Caki2 (cell line): ENCODE data around the gene RAD9A. TPM values are rescaled to one million over a fixed set of nuclear protein-coding genes. Genes with fewer than 3 reads are reported as not detected.
A peak's percentile ranks its signal among the peaks of the same experiment; 100 is the strongest.
"Not testable (repeated sequence)": the region's sequence is repeated elsewhere in the genome, so short reads cannot be mapped to it uniquely, and the experiment has no call there.

Experiments used
- DNase-seq: peaks from one replicate; pipeline ENCODE4 v3.0.0-alpha.2; 2015; ENCODE audit warnings: low read depth
- in situ Hi-C: cut with HindIII; loops from 2 replicates; pipeline ENCODE4 v1.10.0; 2016; ENCODE audit warnings: low sequenced_read_pairs, low pct_unique_long_range_greater_than_20kb, mixed read lengths
- total RNA-seq: library from RNA; depleted of rRNA; stranded (reverse); fragments of >200 nt; shearing (Covaris generic); gene quantifications from 2 replicates; pipeline ENCODE4 v1.2.3, GENCODE V29; 2014; ENCODE audit warnings: low replicate concordance

RAD9A gene
- total RNA-seq, 1 experiment from 2014 or later, result 24.4 TPM

DNA sequence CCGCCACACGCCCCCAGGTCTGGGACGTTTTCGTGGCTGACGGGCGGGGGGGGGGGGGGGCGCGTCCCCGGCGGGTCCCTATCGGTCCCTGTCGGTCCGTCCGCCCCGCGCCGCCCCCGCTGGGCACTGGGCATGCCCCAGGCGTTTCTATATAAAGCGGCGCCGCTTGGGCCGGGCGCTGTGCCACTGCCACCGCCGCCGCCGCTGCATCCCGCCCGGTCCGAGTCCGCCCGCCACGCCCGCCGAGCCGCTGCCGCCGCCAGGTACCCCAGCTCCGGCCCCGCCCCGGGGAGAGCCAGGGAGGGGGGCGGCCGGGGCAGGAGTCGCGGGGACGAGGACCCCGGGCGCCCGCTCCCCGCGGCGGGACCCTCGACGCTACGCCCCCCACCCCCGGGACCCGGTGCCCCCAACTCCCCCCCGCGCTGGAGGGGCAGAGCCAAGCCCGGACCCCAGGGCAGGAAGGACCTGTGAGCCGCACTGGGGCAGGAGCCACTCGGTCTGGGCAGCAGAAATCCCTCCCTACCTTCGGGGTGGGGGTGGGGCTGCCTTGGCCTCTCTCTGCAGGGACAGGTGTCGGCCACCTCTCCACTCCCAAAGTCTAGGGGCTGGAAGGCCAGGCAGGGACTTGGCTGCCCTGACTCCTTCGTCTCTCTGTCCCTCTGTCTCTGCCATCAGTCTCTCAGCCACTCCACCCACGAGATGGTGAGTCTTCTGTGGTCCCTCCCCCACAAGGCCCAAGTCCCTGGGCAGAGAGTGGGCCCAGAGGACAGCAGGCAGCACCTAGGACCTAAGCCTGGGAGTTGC is 23.9 kb downstream of the RAD9A start, which contains the start of gene CARNS1:
CARNS1 (plus strand) TSS at position 178 of the 804 bp plus-strand sequence; CDS start at position 700, 522 bp downstream.
- in situ Hi-C loops, result no loop called here
- no peak for DNase-seq

DNA sequence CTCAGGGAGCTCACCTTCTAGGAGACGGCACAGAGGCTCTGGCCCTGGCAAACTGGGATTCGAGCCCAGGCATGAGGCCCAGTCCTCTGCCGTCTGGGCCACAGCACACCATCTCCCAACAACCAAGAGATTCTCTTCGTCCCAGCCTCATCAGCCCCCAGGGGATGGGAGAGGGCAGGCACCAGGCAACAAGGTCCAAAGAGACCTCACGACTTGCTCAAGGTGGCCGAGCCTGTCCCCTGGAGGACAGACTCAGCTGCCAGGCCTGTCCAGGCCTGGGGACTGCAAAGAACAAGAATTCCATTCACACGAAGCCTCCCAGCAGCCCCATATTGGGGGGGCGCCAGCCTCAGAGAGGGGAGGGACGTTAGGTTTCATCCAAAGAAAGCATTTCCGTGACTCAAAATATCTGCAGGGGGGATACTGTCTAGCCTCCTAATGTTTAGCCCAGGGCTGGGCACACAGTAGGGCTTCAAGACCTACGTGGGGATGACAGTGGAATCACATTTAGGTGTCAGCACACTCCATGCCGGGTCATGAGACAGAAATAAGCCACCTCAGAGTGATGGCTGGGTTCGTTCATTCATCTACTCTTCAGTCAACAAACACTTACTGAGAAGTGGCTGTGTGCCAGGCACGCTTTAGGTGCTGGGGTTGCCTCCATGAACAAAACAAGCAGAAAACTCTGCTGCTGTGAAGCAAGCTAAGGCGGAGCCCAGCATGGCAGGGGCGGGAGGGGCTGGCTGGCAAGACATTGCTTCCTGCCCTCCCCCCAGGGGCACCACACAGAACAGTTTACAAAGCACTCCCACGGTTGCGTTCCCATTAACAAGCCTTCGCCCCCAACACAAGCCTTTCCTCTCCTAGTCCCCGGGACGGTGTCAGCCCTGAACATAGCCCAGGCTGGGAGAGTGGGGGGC is 24.9 kb downstream of the RAD9A start:
- in situ Hi-C loops, result no loop called here
- DNase-seq, result peak; percentile 30

DNA sequence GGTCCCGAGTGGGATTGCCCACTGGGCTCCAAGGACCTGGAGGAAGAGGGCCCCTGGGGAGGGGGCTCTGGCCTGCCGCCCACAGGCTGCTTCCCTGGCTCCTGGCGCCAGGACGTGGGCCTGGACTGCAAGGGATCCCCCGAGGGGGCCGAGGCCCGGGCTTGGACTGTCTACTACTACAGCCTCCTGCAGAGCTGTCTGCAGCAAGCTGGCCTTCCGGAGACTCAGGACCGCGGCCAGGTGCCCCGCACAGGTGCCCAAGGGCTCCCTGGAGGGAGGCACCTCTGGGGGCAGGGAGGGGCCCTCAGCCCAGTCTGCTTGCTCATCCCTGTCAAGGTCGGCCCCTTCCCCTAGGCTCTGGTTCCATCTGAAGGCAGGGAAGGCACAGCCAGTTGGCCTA is 25.6 kb downstream of the RAD9A start:
- in situ Hi-C loops, result no loop called here
- no peak for DNase-seq

DNA sequence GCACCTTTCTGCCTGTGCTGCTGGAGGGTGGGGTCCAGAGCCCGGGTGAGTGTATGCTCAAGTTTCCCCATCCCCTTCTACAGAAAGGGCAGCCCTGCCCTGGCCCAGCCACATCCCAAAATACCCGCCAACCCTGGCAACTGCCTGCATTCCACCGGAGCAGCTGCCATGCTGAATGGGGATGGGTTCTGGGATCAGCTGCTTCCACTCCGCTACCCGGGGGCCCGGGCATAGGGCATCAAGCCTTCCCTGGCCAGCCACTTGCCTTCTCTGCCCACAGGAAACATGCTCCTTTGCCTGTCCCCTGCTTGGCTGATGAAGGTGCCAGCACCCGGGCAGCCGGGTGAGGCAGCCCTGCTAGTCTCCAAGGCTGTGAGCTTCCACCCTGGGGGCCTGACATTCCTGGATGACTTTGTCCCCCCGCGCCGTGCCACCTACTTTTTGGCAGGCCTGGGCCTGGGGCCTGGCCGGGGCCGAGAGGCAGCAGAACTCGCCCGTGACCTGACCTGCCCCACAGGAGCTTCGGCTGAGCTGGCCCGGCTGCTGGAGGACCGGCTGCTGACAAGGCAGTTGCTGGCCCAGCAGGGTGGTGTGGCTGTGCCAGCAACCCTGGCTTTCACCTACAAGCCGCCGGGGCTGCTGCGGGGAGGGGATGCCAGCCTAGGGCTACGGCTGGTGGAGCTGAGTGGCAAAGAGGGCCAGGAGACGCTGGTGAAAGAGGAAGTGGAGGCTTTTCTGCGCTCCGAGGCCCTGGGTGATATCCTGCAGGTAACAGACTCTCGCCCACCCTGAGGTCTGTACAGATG is 26.9 kb downstream of the RAD9A start:
- in situ Hi-C loops, result no loop called here

DNA sequence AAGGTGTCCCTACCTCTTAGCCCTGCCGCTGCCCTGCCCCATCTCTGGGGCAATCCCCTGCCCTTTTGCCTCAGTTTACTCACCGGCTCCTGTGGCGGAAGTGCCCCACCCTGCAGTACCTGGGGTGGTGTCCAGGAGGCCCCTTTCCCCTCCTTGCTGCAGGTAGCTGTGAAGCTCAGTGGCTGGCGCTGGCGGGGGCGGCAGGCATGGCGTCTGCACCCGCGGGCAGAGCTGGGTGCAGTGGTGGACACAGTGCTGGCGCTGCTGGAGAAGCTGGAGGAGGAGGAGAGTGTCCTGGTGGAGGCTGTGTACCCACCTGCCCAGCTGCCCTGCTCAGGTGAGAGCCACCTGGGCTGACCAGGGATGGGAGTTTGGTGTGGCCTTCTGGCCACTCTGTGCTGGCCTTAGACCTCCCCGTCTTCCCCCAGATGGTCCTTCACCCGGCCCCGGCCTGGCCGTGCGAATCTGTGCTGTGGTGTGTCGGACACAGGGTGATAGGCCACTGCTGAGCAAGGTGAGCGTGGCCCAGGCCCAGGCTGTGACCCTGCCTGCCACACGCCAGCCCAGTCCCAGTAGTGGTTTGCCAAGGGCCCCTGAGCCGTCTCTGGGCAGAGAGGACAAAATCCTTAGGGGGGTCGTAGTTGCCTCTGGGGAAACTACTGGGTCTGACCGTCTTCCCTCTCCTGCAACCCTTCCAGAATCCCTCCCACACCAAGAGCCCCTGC is 27.7 kb downstream of the RAD9A start:
- DNase-seq, result no peak
- in situ Hi-C loops, result no loop called here

More for the DNA sequence above, 26.9 kb downstream of the RAD9A start:
- no peak for DNase-seq

DNA sequence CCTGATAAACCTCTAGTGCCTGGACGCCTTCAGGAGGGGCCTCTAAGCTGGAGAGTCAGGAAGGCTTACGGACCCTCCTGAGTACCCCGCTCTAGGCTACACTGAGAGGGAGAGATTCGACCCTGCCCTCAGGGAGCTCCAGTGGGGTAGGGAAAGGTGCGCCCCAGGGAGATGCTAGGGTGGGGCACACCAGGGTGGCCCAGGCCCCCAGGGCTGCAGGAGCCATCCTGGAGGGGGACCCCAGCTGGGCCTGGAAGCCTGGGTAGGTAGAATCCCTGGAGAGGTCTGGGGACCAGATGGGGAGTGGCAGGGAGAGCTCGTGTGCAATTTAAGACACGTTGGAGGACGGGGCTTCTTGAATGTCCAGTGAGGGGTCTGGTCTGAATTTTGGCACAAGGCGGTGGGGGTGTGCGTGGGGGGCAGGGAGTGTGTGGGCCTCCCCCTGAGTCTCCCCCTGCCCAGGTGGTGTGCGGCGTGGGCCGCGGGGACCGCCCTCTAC is 28.4 kb downstream of the RAD9A start:
- in situ Hi-C loops, result no loop called here
- DNase-seq, result no peak

DNA sequence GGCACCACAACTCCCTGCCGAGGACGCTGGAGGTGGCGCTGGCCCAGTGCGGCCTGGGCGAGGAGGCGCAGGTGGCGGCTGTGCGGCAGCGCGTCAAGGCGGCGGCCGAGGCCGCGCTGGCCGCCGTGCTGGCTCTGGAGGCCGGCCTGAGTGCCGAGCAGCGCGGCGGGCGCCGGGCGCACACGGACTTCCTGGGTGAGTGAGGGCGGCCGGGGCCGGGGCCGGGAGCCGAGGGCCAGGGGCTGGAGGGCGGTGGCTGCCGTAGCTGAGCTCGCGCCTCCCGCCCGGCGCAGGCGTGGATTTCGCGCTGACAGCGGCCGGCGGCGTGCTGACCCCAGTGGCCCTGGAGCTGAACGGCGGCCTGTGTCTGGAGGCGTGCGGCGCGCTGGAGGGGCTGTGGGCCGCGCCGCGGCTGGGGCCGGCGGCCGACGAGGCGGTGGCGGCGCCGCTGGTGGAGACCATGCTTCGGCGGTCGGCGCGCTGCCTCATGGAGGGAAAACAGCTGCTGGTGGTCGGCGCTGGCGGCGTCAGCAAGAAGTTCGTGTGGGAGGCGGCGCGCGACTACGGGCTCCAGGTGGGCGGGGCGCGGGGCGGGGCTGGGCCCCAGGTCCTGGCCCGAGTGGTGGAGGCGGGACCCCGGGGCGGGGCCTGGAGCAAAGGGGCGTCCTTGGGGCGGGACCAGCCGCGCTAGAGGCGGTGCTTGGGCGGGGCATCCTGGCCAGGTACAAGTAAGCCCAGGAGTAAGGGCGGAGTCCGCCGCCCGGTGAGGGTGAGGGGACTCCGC is 29.1 kb downstream of the RAD9A start:
- in situ Hi-C loops, result no loop called here
- DNase-seq, result peak; percentile 79

DNA sequence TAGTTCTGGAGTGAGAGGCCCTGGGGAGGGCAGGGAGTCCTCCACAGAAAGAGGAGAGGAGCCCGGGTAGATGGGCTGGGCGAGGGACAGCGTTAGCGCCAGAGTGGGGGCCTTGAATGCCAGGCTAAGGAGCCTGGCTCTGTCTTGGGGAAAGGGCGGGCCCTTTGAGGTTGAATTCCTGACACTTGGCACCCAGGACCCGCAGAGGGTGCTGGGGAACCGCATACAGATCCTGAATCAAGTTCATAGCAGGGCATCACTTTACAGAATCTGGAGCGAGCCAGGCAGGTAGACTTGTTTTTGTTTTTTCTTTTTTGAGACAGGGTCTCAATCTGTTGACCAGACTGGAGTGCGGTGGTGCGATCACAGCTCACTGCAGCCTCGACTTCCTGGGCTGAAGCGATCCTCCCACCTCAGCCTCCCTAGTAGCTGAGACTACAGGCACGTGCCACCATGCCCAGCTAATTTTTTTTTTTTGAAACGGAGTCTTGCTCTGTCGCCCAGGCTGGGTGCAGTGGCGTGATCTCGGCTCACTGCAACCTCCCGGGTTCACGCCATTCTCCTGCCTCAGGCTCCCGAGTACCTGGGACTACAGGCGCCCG is 29.7 kb downstream of the RAD9A start:
- in situ Hi-C loops, result no loop called here
- no peak for DNase-seq

DNA sequence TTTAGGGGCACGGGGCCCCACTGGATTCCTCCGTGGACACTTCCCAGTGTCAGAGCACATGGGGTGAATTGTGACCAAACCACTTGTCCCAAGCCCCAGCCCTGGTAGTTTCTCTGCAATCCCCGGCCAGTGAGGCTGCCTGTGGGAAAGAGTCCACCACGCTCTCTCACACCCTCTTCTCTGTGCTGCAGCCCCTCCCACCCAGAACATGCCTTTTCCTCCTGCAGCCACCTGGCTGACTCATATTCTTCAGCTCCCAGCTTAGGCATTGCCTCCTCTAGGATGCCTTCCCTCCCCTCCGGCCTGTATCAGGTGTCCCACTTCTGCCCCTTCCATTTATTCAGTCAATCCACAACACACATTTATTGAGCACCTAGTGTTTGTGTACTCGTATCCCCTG is 31.1 kb downstream of the RAD9A start:
- in situ Hi-C loops, result no loop called here
- DNase-seq, result peak; percentile 22

DNA sequence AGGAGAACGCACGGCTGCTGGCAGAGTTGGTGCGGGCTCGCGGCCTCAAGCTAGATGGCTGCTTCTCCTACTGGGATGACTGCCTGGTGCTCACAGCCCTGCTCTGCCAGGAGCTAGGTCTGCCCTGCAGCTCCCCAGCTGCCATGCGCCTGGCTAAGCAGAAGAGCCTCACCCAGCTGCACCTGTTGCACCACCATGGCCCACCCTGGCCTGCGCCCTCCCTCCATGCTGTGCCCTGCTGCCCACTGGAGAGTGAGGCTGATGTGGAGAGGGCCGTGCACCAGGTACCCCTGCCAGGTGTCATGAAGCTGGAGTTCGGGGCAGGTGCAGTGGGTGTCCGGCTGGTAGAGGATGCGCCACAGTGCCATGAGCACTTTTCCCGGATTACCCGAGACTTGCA is 31.7 kb downstream of the RAD9A start:
- no peak for DNase-seq
- in situ Hi-C loops, result no loop called here

DNA sequence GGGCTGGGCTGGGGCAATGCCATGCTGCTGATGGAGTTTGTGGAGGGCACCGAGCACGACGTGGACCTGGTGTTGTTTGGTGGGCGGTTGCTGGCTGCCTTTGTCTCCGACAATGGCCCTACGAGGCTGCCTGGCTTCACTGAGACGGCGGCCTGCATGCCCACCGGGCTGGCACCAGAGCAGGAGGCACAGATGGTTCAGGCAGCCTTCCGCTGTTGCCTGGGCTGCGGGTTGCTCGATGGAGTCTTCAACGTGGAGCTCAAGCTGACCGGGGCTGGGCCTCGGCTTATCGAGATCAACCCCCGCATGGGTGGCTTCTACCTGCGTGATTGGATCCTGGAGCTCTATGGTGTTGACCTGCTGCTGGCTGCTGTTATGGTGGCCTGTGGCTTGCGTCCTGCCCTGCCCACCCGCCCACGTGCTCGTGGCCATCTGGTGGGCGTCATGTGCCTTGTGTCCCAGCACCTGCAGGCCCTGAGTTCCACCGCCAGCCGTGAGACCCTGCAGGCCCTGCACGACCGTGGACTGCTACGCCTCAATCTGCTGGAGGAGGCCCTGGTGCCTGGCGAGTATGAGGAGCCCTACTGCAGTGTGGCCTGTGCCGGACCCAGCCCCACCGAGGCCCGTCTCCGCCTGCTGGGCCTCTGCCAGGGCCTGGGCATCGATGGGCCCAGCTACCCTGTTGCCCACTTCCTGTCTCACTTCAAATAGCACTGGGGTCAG is 32.3 kb downstream of the RAD9A start:
- no peak for DNase-seq
- in situ Hi-C loops, result no loop called here

DNA sequence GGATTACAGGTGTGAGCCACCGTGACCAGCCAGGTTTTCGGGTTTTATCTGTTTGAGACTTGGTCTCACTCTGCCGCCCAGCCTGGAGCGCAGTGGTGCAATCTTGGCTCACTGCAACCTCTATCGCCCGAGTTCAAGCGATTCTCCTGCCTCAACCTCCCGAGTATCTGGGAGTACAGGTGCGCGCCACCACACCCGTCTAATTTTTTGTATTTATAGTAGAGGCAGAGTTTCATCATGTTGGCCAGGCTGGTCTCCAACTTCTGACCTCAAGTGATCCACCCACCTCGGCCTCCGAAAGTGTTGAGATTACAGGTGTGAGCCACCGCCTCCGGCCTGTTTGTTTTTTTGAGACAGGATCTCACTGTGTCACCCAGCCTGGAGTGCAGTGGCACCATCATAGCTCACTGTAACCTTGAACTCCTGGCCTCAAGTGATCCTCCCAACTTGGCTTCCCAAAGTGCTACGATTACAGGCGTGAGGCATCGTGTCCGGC is 35.6 kb downstream of the RAD9A start:
- in situ Hi-C loops, DNase-seq: not testable (repeated sequence)

DNA sequence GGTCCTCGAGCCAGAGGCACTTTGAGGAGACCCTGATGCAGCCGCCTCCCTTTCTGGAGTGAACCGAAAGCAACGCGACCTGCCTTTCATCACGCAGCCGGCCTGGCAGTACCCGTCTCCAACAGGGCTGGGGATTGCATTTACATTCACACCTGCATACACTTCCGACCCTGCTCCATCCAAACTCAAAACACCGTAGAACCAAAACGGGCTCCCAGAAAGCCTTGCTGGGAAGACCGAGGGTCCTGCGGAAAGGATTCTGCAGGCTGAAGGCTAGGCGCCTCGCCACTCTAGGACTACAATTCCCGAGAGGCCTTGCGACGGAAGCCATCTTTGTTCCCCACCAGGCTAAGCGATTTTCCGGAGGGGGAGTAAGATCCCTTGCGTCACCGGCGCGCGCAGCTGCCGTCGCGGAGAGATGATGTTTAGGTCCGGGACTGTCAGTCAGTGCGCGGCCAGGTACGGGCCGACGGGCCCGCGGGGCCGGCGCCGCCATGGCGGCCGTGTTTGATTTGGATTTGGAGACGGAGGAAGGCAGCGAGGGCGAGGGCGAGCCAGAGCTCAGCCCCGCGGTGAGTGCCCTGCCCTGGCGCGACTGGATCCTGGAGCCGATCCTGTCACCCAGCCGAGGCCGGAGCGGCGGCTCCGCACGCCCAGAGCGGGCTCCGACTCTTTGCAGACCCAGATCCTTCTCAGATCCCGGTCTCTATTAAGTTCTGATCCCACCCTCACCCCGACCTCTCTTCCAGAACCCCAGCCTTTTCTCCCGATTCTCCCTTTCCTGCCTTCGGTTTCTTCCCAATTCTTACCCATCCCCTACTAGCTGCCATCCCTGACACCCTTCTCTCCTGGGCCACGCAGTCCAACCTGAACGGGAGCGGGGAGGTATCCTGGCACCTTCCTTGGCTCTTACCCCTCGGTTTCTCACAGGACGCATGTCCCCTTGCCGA is 36.5 kb downstream of the RAD9A start, which contains the start of gene RPS6KB2:
RPS6KB2 (plus strand) TSS at position 443 of the 950 bp plus-strand sequence; CDS start at position 495, 52 bp downstream.
- peak; percentile 92 for DNase-seq
- in situ Hi-C loops, result no loop called here

DNA sequence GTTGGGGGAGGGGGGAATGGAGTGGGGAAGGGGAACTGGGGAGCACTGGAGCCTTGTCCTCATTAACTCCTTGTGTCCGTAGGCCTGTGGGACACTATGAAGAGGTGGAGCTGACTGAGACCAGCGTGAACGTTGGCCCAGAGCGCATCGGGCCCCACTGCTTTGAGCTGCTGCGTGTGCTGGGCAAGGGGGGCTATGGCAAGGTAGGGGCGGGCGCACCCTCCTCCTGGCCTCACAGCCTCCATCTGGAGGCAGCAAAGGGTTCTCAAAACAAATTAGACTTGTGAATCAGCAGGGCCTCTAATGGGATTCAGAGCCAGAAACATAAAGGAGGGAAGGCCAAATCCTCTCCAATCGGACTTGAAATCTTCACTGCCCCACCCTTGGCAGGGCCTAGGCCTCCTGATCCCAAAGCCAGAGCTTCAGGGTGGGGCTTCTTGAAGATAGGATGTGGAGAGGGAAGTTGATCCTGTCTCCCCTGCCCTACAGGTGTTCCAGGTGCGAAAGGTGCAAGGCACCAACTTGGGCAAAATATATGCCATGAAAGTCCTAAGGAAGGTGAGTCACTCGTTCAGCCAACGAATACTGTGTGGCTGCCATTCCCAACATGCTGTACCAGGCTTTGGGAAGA is 37.4 kb downstream of the RAD9A start:
- no peak for DNase-seq
- in situ Hi-C loops, result no loop called here
